ENCODE data around the gene OSBP2. TPM values are rescaled to one million over a fixed set of nuclear protein-coding genes. Genes with fewer than 3 reads are reported as not detected.

Gene OSBP2
- total RNA-seq, 2 donors from 2014 or later = 1.1 to 9.4 TPM

- Mint-ChIP-seq H3K36me3 (ENCODE audit: low read depth) (no peaks in the 10 kb centered on the region), H3K4me1 (no peaks in the 10 kb centered on the region), H3K27ac (no peak overlapping the region), H3K4me3 (peak overlapping the region; percentile 12), H3K27me3 (peaks cover 6% of the 10 kb centered on the region)
- DNase-seq (no peak), ATAC-seq (no peak)
- H3K9me3 ChIP-seq (ENCODE audit: control insufficient read depth, low read length, poor library complexity, severe bottlenecking) = no peaks in the 10 kb centered on the region
Measured at GRCh38 chr22:30861688-30862552, 167.2 kb downstream of the OSBP2 start.

GRCh38 chr22:30863081-30863833, 168.6 kb downstream of the OSBP2 start:
- peaks cover 3% of the 10 kb centered on the region for H3K36me3 Mint-ChIP-seq (ENCODE audit: low read depth)
- DNase-seq (no peak), ATAC-seq (no peak)
- peaks cover 6% of the 10 kb centered on the region for H3K27me3 Mint-ChIP-seq
- no peaks in the 10 kb centered on the region for H3K4me1 Mint-ChIP-seq
- H3K27ac Mint-ChIP-seq = no peak overlapping the region
- no peak overlapping the region for H3K4me3 Mint-ChIP-seq
- no peaks in the 10 kb centered on the region for H3K9me3 ChIP-seq (ENCODE audit: control insufficient read depth, low read length, poor library complexity, severe bottlenecking)

- H3K9me3 ChIP-seq (ENCODE audit: control insufficient read depth, low read length, poor library complexity, severe bottlenecking) = no peaks in the 10 kb centered on the region
- Mint-ChIP-seq H3K4me3 (no peak overlapping the region), H3K27me3 (peaks cover 6% of the 10 kb centered on the region), H3K36me3 (ENCODE audit: low read depth) (peaks cover 3% of the 10 kb centered on the region), H3K4me1 (no peaks in the 10 kb centered on the region), H3K27ac (no peak overlapping the region)
- DNase-seq = no peak
- no peak for ATAC-seq
Measured at GRCh38 chr22:30864441-30865420, 170.1 kb downstream of the OSBP2 start.

GRCh38 chr22:30865656-30866055, 171.0 kb downstream of the OSBP2 start:
- DNase-seq = no peak
- no peaks in the 10 kb centered on the region for H3K9me3 ChIP-seq (ENCODE audit: control insufficient read depth, low read length, poor library complexity, severe bottlenecking)
- Mint-ChIP-seq H3K4me1 (no peaks in the 10 kb centered on the region), H3K27ac (no peak overlapping the region), H3K27me3 (peaks cover 6% of the 10 kb centered on the region), H3K4me3 (no peak overlapping the region), H3K36me3 (ENCODE audit: low read depth) (peaks cover 3% of the 10 kb centered on the region)
- no peak for ATAC-seq

GRCh38 chr22:30866216-30866615, 171.5 kb downstream of the OSBP2 start:
- Mint-ChIP-seq H3K36me3 (ENCODE audit: low read depth) (peaks cover 3% of the 10 kb centered on the region), H3K4me1 (peaks cover under 1% of the 10 kb centered on the region), H3K4me3 (no peak overlapping the region), H3K27ac (no peak overlapping the region), H3K27me3 (peaks cover 6% of the 10 kb centered on the region)
- no peaks in the 10 kb centered on the region for H3K9me3 ChIP-seq (ENCODE audit: control insufficient read depth, low read length, poor library complexity, severe bottlenecking)
- DNase-seq = no peak
- ATAC-seq = no peak

- peaks cover 2% of the 10 kb centered on the region for H3K4me1 Mint-ChIP-seq
- ATAC-seq = no peak
- H3K36me3 Mint-ChIP-seq (ENCODE audit: low read depth) = peaks cover 3% of the 10 kb centered on the region
- no peaks in the 10 kb centered on the region for H3K9me3 ChIP-seq (ENCODE audit: control insufficient read depth, low read length, poor library complexity, severe bottlenecking)
- H3K4me3 Mint-ChIP-seq = no peak overlapping the region
- no peak for DNase-seq
- H3K27ac Mint-ChIP-seq = no peak overlapping the region
- H3K27me3 Mint-ChIP-seq = peaks cover 3% of the 10 kb centered on the region
Measured at GRCh38 chr22:30866811-30867271, 172.2 kb downstream of the OSBP2 start.

- H3K27me3 Mint-ChIP-seq = no peaks in the 10 kb centered on the region
- peaks cover 3% of the 10 kb centered on the region for H3K36me3 Mint-ChIP-seq (ENCODE audit: low read depth)
- H3K9me3 ChIP-seq (ENCODE audit: control insufficient read depth, low read length, poor library complexity, severe bottlenecking) = no peaks in the 10 kb centered on the region
- peaks cover 2% of the 10 kb centered on the region for H3K4me1 Mint-ChIP-seq
- H3K27ac Mint-ChIP-seq = no peak overlapping the region
- DNase-seq (no peak), ATAC-seq (no peak)
- H3K4me3 Mint-ChIP-seq = no peak overlapping the region
Measured at GRCh38 chr22:30867746-30868662, 173.3 kb downstream of the OSBP2 start.

GRCh38 chr22:30868663-30869385, 174.2 kb downstream of the OSBP2 start:
- no peaks in the 10 kb centered on the region for H3K27me3 Mint-ChIP-seq
- peaks cover 3% of the 10 kb centered on the region for H3K36me3 Mint-ChIP-seq (ENCODE audit: low read depth)
- ATAC-seq (no peak), DNase-seq (peak in 1 of 3 donors; percentile 1)
- peaks cover 2% of the 10 kb centered on the region for H3K4me1 Mint-ChIP-seq
- H3K9me3 ChIP-seq (ENCODE audit: control insufficient read depth, low read length, poor library complexity, severe bottlenecking) = no peaks in the 10 kb centered on the region
- no peak overlapping the region for H3K4me3 Mint-ChIP-seq
- H3K27ac Mint-ChIP-seq = no peak overlapping the region

GRCh38 chr22:30869667-30870395, 175.2 kb downstream of the OSBP2 start:
- Mint-ChIP-seq H3K4me3 (no peak overlapping the region), H3K4me1 (peaks cover 2% of the 10 kb centered on the region), H3K36me3 (ENCODE audit: low read depth) (peaks cover 3% of the 10 kb centered on the region), H3K27me3 (no peaks in the 10 kb centered on the region), H3K27ac (no peak overlapping the region)
- ATAC-seq = no peak
- H3K9me3 ChIP-seq (ENCODE audit: control insufficient read depth, low read length, poor library complexity, severe bottlenecking) = no peaks in the 10 kb centered on the region
- DNase-seq = no peak

- H3K4me3 Mint-ChIP-seq = no peak overlapping the region
- no peaks in the 10 kb centered on the region for H3K9me3 ChIP-seq (ENCODE audit: control insufficient read depth, low read length, poor library complexity, severe bottlenecking)
- peaks cover 2% of the 10 kb centered on the region for H3K4me1 Mint-ChIP-seq
- ATAC-seq = no peak
- peak in 1 of 3 donors; percentile 4 for DNase-seq
- peaks cover 3% of the 10 kb centered on the region for H3K36me3 Mint-ChIP-seq (ENCODE audit: low read depth)
- H3K27ac Mint-ChIP-seq = no peak overlapping the region
- H3K27me3 Mint-ChIP-seq = no peaks in the 10 kb centered on the region
Measured at GRCh38 chr22:30870451-30871345, 176.0 kb downstream of the OSBP2 start.

All from T-helper 17 cell (primary cell).